Skeletal muscle tissue (tissue), 4 donors: ENCODE results near the gene LRRK1. TPM values are rescaled to one million over a fixed set of nuclear protein-coding genes. Genes with fewer than 3 reads are reported as not detected.

ENCODE experiments used
- H3K27ac ChIP-seq: one replicate; pipeline ENCODE4 v1.7.0; 2013; ENCODE audit warnings: mild to moderate bottlenecking, low read depth, low read length, inconsistent platforms
- H3K27me3 ChIP-seq, 3 donors: one replicate each; pipeline ENCODE4 v1.7.0; 2013; ENCODE audit warnings: low read length in 3 of 3; ENCODE audit not compliant: control insufficient read depth in 3 of 3, insufficient read depth in 3 of 3
- H3K36me3 ChIP-seq, 3 donors: one replicate each; pipeline ENCODE4 v1.7.0; 2013; ENCODE audit warnings: low read length in 3 of 3; ENCODE audit not compliant: control insufficient read depth in 3 of 3, insufficient read depth in 3 of 3
- H3K4me1 ChIP-seq, 3 donors: one replicate each; pipeline ENCODE4 v1.7.0; 2013; ENCODE audit warnings: low read length in 3 of 3, mild to moderate bottlenecking in 3 of 3; ENCODE audit not compliant: control insufficient read depth in 3 of 3, insufficient read depth in 3 of 3
- H3K4me3 ChIP-seq, 3 donors: one replicate each; pipeline ENCODE4 v1.7.0; 2013; ENCODE audit warnings: low read length in 3 of 3
- H3K9ac ChIP-seq, 3 donors: one replicate each; pipeline ENCODE4 v1.7.0; 2013; ENCODE audit warnings: low read length in 3 of 3, mild to moderate bottlenecking in 3 of 3, moderate library complexity in 2 of 3, low read depth in 1 of 3
- H3K9me3 ChIP-seq, 3 donors: one replicate each; pipeline ENCODE4 v1.7.0; 2013; ENCODE audit warnings: low read length in 3 of 3; ENCODE audit not compliant: control insufficient read depth in 3 of 3
- total RNA-seq: library from RNA; depleted of rRNA; stranded (reverse); fragments of >200 nt; gene quantifications from one replicate; pipeline ENCODE4 v1.2.3, GENCODE V29; 2014
- donor health status: Osteomylitis.

LRRK1 gene
- total RNA-seq, 1 donor from 2014 or later: 3.7 TPM

DNA sequence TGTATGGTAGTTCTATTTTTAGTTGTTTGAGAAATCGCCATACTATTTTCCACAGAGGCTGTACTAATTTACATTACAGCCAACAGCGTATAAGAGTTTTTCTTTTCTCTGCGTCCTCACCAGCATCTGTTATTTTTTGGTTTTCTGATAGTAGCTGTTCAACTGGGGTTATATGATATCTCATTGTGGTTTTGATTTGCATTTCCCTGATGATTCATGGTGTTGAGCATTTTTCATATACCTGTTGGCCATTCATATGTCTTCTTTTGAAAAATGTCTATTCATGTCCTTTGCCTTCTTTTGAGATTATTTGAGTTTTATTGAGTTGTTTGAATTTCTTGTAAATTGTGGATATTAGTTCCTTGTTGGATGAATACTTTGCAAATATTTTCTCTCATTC, 114.6 kb downstream of the LRRK1 start:
- Histone ChIP-seq H3K9me3 (peaks cover 0 to 5% (median 4%) of the 10 kb centered on the region in 3 donors), H3K9ac (no peak overlapping the region), H3K27me3 (peaks cover 0 to 2% (median 0%) of the 10 kb centered on the region in 3 donors), H3K36me3 (peaks cover 0 to 8% (median 0%) of the 10 kb centered on the region in 3 donors), H3K27ac (no peak overlapping the region), H3K4me3 (no peak overlapping the region), H3K4me1 (no peaks in the 10 kb centered on the region)

- Histone ChIP-seq H3K27ac (no peak overlapping the region), H3K4me1 (no peaks in the 10 kb centered on the region), H3K9me3 (peaks cover 0 to 5% (median 4%) of the 10 kb centered on the region in 3 donors)
These were observed 116.5 kb downstream of the LRRK1 start for GRCh38 chr15:101035611-101036010.

GRCh38 chr15:101036189-101036588, 117.0 kb downstream of the LRRK1 start:
- H3K27me3 ChIP-seq: peaks cover 0 to 2% (median 0%) of the 10 kb centered on the region in 3 donors
- no peak overlapping the region for H3K27ac ChIP-seq
- H3K9me3 ChIP-seq: peaks cover 0 to 5% (median 4%) of the 10 kb centered on the region in 3 donors
- peaks cover 0 to 3% (median 0%) of the 10 kb centered on the region in 3 donors for H3K36me3 ChIP-seq
- H3K9ac ChIP-seq: no peak overlapping the region
- no peaks in the 10 kb centered on the region for H3K4me1 ChIP-seq
- no peak overlapping the region for H3K4me3 ChIP-seq

More at GRCh38 chr15:101035611-101036010, 116.5 kb downstream of the LRRK1 start:
- Histone ChIP-seq H3K9ac (no peak overlapping the region), H3K36me3 (peaks cover 0 to 3% (median 0%) of the 10 kb centered on the region in 3 donors), H3K27me3 (peaks cover 0 to 2% (median 0%) of the 10 kb centered on the region in 3 donors), H3K4me3 (no peak overlapping the region)

- no peak overlapping the region for H3K9ac ChIP-seq
- H3K36me3 ChIP-seq: peaks cover 0 to 4% (median 0%) of the 10 kb centered on the region in 3 donors
- H3K27ac ChIP-seq: no peak overlapping the region
- peaks cover 0 to 2% (median 0%) of the 10 kb centered on the region in 3 donors for H3K27me3 ChIP-seq
- H3K9me3 ChIP-seq: peaks cover 2 to 10% (median 7%) of the 10 kb centered on the region in 3 donors
- H3K4me3 ChIP-seq: no peak overlapping the region
- no peaks in the 10 kb centered on the region for H3K4me1 ChIP-seq
These were observed 118.1 kb downstream of the LRRK1 start for GRCh38 chr15:101037090-101037830.

GRCh38 chr15:101038327-101039003, 119.3 kb downstream of the LRRK1 start:
- Histone ChIP-seq H3K27me3 (peaks cover 0 to 2% (median 0%) of the 10 kb centered on the region in 3 donors), H3K9ac (no peak overlapping the region), H3K4me1 (no peaks in the 10 kb centered on the region)

DNA sequence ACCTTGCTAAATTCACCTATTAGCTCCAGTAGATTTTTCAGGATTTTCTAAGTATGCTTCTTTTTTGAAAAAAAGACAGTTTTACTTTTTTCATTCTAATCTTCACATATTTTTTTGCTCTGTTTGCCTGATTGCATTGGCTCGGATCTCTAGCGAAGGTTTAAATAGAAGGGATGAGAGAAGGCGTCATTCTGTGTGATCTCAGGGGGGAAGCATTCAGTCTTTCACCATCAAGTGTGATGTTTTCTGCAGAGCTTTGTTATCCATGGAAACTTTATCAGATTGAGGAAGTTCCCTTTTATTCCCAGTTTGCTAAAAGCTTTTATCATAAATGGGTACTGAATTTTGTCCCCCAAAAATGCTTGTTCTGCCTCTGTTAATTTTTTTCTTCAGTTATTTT, 120.3 kb downstream of the LRRK1 start:
- Histone ChIP-seq H3K9me3 (peaks cover 2 to 7% (median 7%) of the 10 kb centered on the region in 3 donors), H3K9ac (no peak overlapping the region)

More at GRCh38 chr15:101038327-101039003, 119.3 kb downstream of the LRRK1 start:
- no peak overlapping the region for H3K4me3 ChIP-seq
- no peak overlapping the region for H3K27ac ChIP-seq
- peaks cover 2 to 10% (median 7%) of the 10 kb centered on the region in 3 donors for H3K9me3 ChIP-seq
- H3K36me3 ChIP-seq: peaks cover 0 to 6% (median 3%) of the 10 kb centered on the region in 3 donors

DNA sequence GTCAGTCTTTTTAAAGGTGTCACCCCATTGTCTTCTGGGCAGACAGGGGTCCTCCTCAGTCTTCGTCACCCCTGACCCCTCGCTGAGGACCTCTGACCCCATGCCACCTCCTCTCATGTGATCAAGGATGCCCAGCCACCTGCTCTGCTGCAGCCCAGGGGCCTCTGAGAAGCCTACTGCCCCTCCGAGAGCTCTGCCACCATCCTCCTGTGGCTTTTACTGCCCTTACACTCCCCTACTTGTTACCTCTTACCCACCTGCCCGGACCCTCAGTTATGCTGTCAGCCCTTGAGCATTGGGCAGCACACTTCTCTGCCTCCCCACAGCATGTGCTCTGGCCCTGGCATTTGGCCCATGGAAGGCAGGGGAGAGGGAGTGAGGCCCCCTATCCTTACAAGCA, 123.2 kb downstream of the LRRK1 start:
- H3K27ac ChIP-seq: no peak overlapping the region
- peaks cover 0 to 3% (median 3%) of the 10 kb centered on the region in 3 donors for H3K36me3 ChIP-seq
- H3K4me1 ChIP-seq: peaks cover 0 to 3% (median 0%) of the 10 kb centered on the region in 3 donors
- peaks cover 2 to 5% (median 3%) of the 10 kb centered on the region in 3 donors for H3K9me3 ChIP-seq
- no peak overlapping the region for H3K9ac ChIP-seq
- no peak overlapping the region for H3K4me3 ChIP-seq
- no peaks in the 10 kb centered on the region for H3K27me3 ChIP-seq

More for the DNA sequence above, 120.3 kb downstream of the LRRK1 start:
- Histone ChIP-seq H3K4me1 (no peaks in the 10 kb centered on the region), H3K4me3 (no peak overlapping the region), H3K27me3 (peaks cover 0 to 2% (median 0%) of the 10 kb centered on the region in 3 donors), H3K27ac (no peak overlapping the region), H3K36me3 (peaks cover 0 to 6% (median 3%) of the 10 kb centered on the region in 3 donors)

- Histone ChIP-seq H3K27me3 (no peaks in the 10 kb centered on the region), H3K9ac (no peak overlapping the region), H3K4me3 (no peak overlapping the region), H3K9me3 (peaks cover 2 to 5% (median 3%) of the 10 kb centered on the region in 3 donors), H3K4me1 (peaks cover 0 to 3% (median 0%) of the 10 kb centered on the region in 3 donors), H3K27ac (no peak overlapping the region), H3K36me3 (peaks cover 0 to 3% (median 3%) of the 10 kb centered on the region in 3 donors)
These were observed 123.9 kb downstream of the LRRK1 start for GRCh38 chr15:101043011-101043410.

- Histone ChIP-seq H3K4me1 (peaks cover 0 to 3% (median 0%) of the 10 kb centered on the region in 3 donors), H3K27ac (no peak overlapping the region), H3K36me3 (peaks cover 0 to 3% (median 3%) of the 10 kb centered on the region in 3 donors), H3K4me3 (no peak overlapping the region), H3K27me3 (peaks cover 0 to 2% (median 0%) of the 10 kb centered on the region in 3 donors), H3K9ac (no peak overlapping the region), H3K9me3 (peaks cover 2 to 5% (median 3%) of the 10 kb centered on the region in 3 donors)
These were observed 124.9 kb downstream of the LRRK1 start for GRCh38 chr15:101043911-101044624.
